Measurements from ENCODE around the gene FRMD5.

GRCh38 chr15:43941071-43941470 lies 254.0 kb downstream of the FRMD5 start:
- TF ChIP-seq CTCF (IDR thresholded peaks at IDR 0.05; ENCODE audit: insufficient read depth, low read length, poor library complexity, severe bottlenecking) (no peak), EZH2phosphoT487 (conservative IDR thresholded peaks at IDR 0.05; ENCODE audit: low read length) (no peak)
